OCI-LY3 (cell line): ENCODE data around the gene IL23A.

Source experiments
- H2AFZ ChIP-seq: fragments of 200-600, 300-600 bp; shearing (Covaris generic); 2 replicates; pipeline ENCODE4 v1.6.0; 2014; ENCODE audit warnings: antibody characterized with exemption, low read depth, low read length
- H3K27ac ChIP-seq: fragments of 200-600, 300-600 bp; sonication (generic); 2 replicates; pipeline ENCODE4 v1.5.1; 2014; ENCODE audit warnings: mild to moderate bottlenecking, low read length, moderate library complexity, mixed read lengths
- H3K27me3 ChIP-seq: fragments of 200-600, 300-600 bp; sonication (generic); 2 replicates; pipeline ENCODE4 v1.6.1; 2014; ENCODE audit warnings: low read depth, low read length, mixed read lengths
- H3K36me3 ChIP-seq: fragments of 200-600, 300-600 bp; sonication (generic); replicated peaks from 2 replicates; pipeline ENCODE3; 2014; ENCODE audit warnings: low read depth, low read length, mixed read lengths
- H3K4me1 ChIP-seq: fragments of 300-600, 200-600 bp; sonication (generic); 2 replicates; pipeline ENCODE4 v1.6.1; 2014; ENCODE audit warnings: low read length, mixed read lengths
- H3K4me2 ChIP-seq: fragments of 200-600, 300-600 bp; sonication (generic); 2 replicates; pipeline ENCODE4 v1.6.1; 2014; ENCODE audit warnings: low read length, mixed read lengths
- H3K4me3 ChIP-seq: fragments of 300-600, 200-600 bp; sonication (generic); 2 replicates; pipeline ENCODE4 v1.5.1; 2014; ENCODE audit warnings: antibody characterized with exemption, mild to moderate bottlenecking, low read length, moderate library complexity
- H3K79me2 ChIP-seq: fragments of 300-600, 200-600 bp; shearing (Covaris generic); 2 replicates; pipeline ENCODE4 v1.6.1; 2014; ENCODE audit warnings: mild to moderate bottlenecking, low read length, mixed read lengths
- H3K9ac ChIP-seq: fragments of 300-600, 200-600 bp; shearing (Covaris generic); 2 replicates; pipeline ENCODE4 v1.6.0; 2014; ENCODE audit warnings: mild to moderate bottlenecking, low read length, moderate library complexity
- H3K9me3 ChIP-seq: fragments of 200-600, 300-600 bp; shearing (Covaris generic); 2 replicates; pipeline ENCODE4 v1.6.1; 2014; ENCODE audit warnings: low read length, mixed read lengths; ENCODE audit not compliant: insufficient read depth
- H4K20me1 ChIP-seq: fragments of 200-600, 300-600 bp; sonication (generic); 2 replicates; pipeline ENCODE4 v1.6.1; 2016; ENCODE audit warnings: low read length, mixed read lengths; ENCODE audit not compliant: insufficient read depth
- CTCF ChIP-seq: fragments of 200-600, 300-600 bp; sonication (generic); IDR thresholded peaks from 2 replicates; pipeline ENCODE4 v1.5.1; 2014; ENCODE audit warnings: antibody characterized with exemption, low read length, low read depth
- EZH2phosphoT487 ChIP-seq: fragments of 200-600 bp; shearing (Covaris generic); IDR thresholded peaks from 2 replicates; pipeline ENCODE4 v1.6.1; 2018; ENCODE audit warnings: antibody characterized with exemption, mixed run types, low read depth

Gene IL23A

GRCh38 chr12:56359851-56360767, 21.4 kb downstream of the IL23A start, which contains the start of gene STAT2:
TSS of gene STAT2 (minus strand) at chr12:56360107. CDS start at chr12:56356571, 3,536 bp downstream.
- Histone ChIP-seq H3K4me2 (peak within 1 kb of the TSS; percentile 93), H3K9ac (peak within 1 kb of the TSS; percentile 87), H3K4me3 (peak within 1 kb of the TSS; percentile 90), H3K79me2 (0 out of 2 replicates have a peak, but pooled peaks cover 7% of the 10 kb centered on the region), H3K27me3 (no peaks in the 10 kb centered on the region), H3K9me3 (no peaks in the 10 kb centered on the region), H4K20me1 (no peaks in the 10 kb centered on the region), H3K36me3 (peaks cover 7% of the 10 kb centered on the region), H2AFZ (peak within 1 kb of the TSS; percentile 28), H3K4me1 (peaks cover 17% of the 10 kb centered on the region), H3K27ac (peak within 1 kb of the TSS; percentile 49)
- TF ChIP-seq CTCF (no peak), EZH2phosphoT487 (no peak)

- no peak for TF ChIP-seq EZH2phosphoT487
- no peak for TF ChIP-seq CTCF
- no peak overlapping the region for H3K9ac ChIP-seq
- H3K4me2 ChIP-seq: peak overlapping the region; percentile 69
- no peak overlapping the region for H2AFZ ChIP-seq
- H3K9me3 ChIP-seq: no peaks in the 10 kb centered on the region
- H3K36me3 ChIP-seq: no peaks in the 10 kb centered on the region
- H4K20me1 ChIP-seq: no peaks in the 10 kb centered on the region
- peak overlapping the region; percentile 84; the same call in 1 of the 2 replicates for H3K4me3 ChIP-seq
- H3K79me2 ChIP-seq: 0 out of 2 replicates have a peak, but pooled peaks cover 7% of the 10 kb centered on the region
- H3K4me1 ChIP-seq: peaks cover 17% of the 10 kb centered on the region
- no peak overlapping the region for H3K27ac ChIP-seq
- no peaks in the 10 kb centered on the region for H3K27me3 ChIP-seq
Measured at GRCh38 chr12:56361487-56362129, 22.9 kb downstream of the IL23A start.

- no peak within 1 kb of the TSS for H3K9ac ChIP-seq
Measured at GRCh38 chr12:56362130-56363059, 23.7 kb downstream of the IL23A start, which contains the start of gene APOF. TSS of gene APOF (minus strand) at chr12:56362857. CDS start at chr12:56362745, 112 bp downstream.

More at GRCh38 chr12:56362130-56363059, 23.7 kb downstream of the IL23A start, which contains the start of gene APOF:
- Histone ChIP-seq H3K4me2 (no peak within 1 kb of the TSS), H3K79me2 (0 out of 2 replicates have a peak, but pooled peaks cover 7% of the 10 kb centered on the region), H2AFZ (no peak within 1 kb of the TSS), H4K20me1 (no peaks in the 10 kb centered on the region), H3K4me1 (peaks cover 17% of the 10 kb centered on the region), H3K36me3 (no peaks in the 10 kb centered on the region), H3K9me3 (no peaks in the 10 kb centered on the region), H3K4me3 (no peak within 1 kb of the TSS), H3K27me3 (no peaks in the 10 kb centered on the region), H3K27ac (no peak within 1 kb of the TSS)
- no peak for TF ChIP-seq CTCF
- no peak for TF ChIP-seq EZH2phosphoT487
